Measurements from ENCODE around the gene ZNF225.
"Not testable (repeated sequence)": the region's sequence is repeated elsewhere in the genome, so short reads cannot be mapped to it uniquely, and the experiment has no call there.

ZNF225 gene

GRCh38 chr19:44107751-44108150 is 5.4 kb upstream of the ZNF225 start:
- no peak for TF ChIP-seq POLR2A (IDR thresholded peaks at IDR 0.05; ENCODE audit: low read depth, low read length)
- TF ChIP-seq SPI1 (IDR thresholded peaks at IDR 0.05; ENCODE audit: low read depth, low read length): no peak
- no peak for TF ChIP-seq TAF1 (IDR thresholded peaks at IDR 0.05; ENCODE audit: low read depth, low read length)
- no peak for TF ChIP-seq POLR2AphosphoS5 (IDR thresholded peaks at IDR 0.05; ENCODE audit: low read depth, low read length)
- TF ChIP-seq POU2F2 (IDR thresholded peaks at IDR 0.05; ENCODE audit: low read depth, low read length): no peak
- no peak for TF ChIP-seq PAX5 (IDR thresholded peaks at IDR 0.05; ENCODE audit: insufficient read depth, low read length, severe bottlenecking)
- FAIRE-seq: no peak
- DNase-seq (ENCODE audit: insufficient read length, low spot score): no peak

DNA sequence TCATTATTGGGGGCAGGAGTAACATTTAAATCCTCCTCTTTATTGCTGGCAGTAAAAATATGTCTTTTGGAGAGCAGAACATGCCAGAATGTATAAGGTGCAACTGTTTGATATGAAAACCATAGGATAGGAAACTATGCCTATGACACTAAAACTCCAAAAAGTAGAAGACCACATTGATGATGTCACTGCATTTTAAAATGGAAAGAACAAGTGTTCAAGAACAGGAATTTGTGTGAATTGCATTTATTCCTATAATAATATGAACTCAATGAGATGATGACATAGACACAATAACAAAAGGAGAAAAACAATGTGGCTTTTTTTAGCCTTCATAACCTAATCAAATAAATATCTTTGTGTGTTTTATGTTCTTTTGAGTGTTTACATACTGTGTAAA is 3.7 kb upstream of the ZNF225 start:
- no peak for FAIRE-seq
- TF ChIP-seq SPI1 (IDR thresholded peaks at IDR 0.05; ENCODE audit: low read depth, low read length): no peak
- no peak for TF ChIP-seq TAF1 (IDR thresholded peaks at IDR 0.05; ENCODE audit: low read depth, low read length)
- no peak for TF ChIP-seq POU2F2 (IDR thresholded peaks at IDR 0.05; ENCODE audit: low read depth, low read length)
- no peak for TF ChIP-seq POLR2AphosphoS5 (IDR thresholded peaks at IDR 0.05; ENCODE audit: low read depth, low read length)
- TF ChIP-seq PAX5 (IDR thresholded peaks at IDR 0.05; ENCODE audit: insufficient read depth, low read length, severe bottlenecking): no peak
- no peak for TF ChIP-seq POLR2A (IDR thresholded peaks at IDR 0.05; ENCODE audit: low read depth, low read length)

GRCh38 chr19:44111910-44112463 is 1.2 kb upstream of the ZNF225 start:
- FAIRE-seq: no peak
- TF ChIP-seq POLR2AphosphoS5 (IDR thresholded peaks at IDR 0.05; ENCODE audit: low read depth, low read length) (no peak), POU2F2 (IDR thresholded peaks at IDR 0.05; ENCODE audit: low read depth, low read length) (peak; percentile 82)
- no peak for DNase-seq (ENCODE audit: insufficient read length, low spot score)

More for the DNA sequence above, 3.7 kb upstream of the ZNF225 start:
- no peak for DNase-seq (ENCODE audit: insufficient read length, low spot score)

GRCh38 chr19:44112802-44113137 is 429 bp upstream of the ZNF225 start:
- DNase-seq (ENCODE audit: insufficient read length, low spot score): no peak
- no peak for FAIRE-seq
- TF ChIP-seq TAF1 (IDR thresholded peaks at IDR 0.05; ENCODE audit: low read depth, low read length): no peak
- no peak for TF ChIP-seq PAX5 (IDR thresholded peaks at IDR 0.05; ENCODE audit: insufficient read depth, low read length, severe bottlenecking)
- no peak for TF ChIP-seq SPI1 (IDR thresholded peaks at IDR 0.05; ENCODE audit: low read depth, low read length)

- FAIRE-seq: peak; percentile 28
- TF ChIP-seq SPI1 (IDR thresholded peaks at IDR 0.05; ENCODE audit: low read depth, low read length) (peak; percentile 53), POU2F2 (IDR thresholded peaks at IDR 0.05; ENCODE audit: low read depth, low read length) (no peak)
- no peak for DNase-seq (ENCODE audit: insufficient read length, low spot score)
Measured at GRCh38 chr19:44113784-44114390, 688 bp downstream of the ZNF225 start.

GRCh38 chr19:44121162-44121561 is 8.0 kb downstream of the ZNF225 start:
- not testable (repeated sequence) for DNase-seq (ENCODE audit: insufficient read length, low spot score)

GRCh38 chr19:44131955-44132354 is 18.8 kb downstream of the ZNF225 start:
- TF ChIP-seq POLR2AphosphoS5 (IDR thresholded peaks at IDR 0.05; ENCODE audit: low read depth, low read length) (no peak), POLR2A (IDR thresholded peaks at IDR 0.05; ENCODE audit: low read depth, low read length) (no peak), POU2F2 (IDR thresholded peaks at IDR 0.05; ENCODE audit: low read depth, low read length) (no peak), PAX5 (IDR thresholded peaks at IDR 0.05; ENCODE audit: insufficient read depth, low read length, severe bottlenecking) (no peak), SPI1 (IDR thresholded peaks at IDR 0.05; ENCODE audit: low read depth, low read length) (no peak), TAF1 (IDR thresholded peaks at IDR 0.05; ENCODE audit: low read depth, low read length) (no peak)
- no peak for FAIRE-seq
- DNase-seq (ENCODE audit: insufficient read length, low spot score): no peak

More at GRCh38 chr19:44121162-44121561, 8.0 kb downstream of the ZNF225 start:
- FAIRE-seq: not testable (repeated sequence)

GRCh38 chr19:44141191-44142058 is 28.2 kb downstream of the ZNF225 start, which contains the start of gene ZNF234:
Gene ZNF234 (plus strand): TSS chr19:44141554. CDS start chr19:44144633, 3,079 bp downstream.
- TF ChIP-seq POLR2AphosphoS5 (IDR thresholded peaks at IDR 0.05; ENCODE audit: low read depth, low read length) (no peak), TAF1 (IDR thresholded peaks at IDR 0.05; ENCODE audit: low read depth, low read length) (peak; percentile 29; the same call in 1 of the 2 replicates), SPI1 (IDR thresholded peaks at IDR 0.05; ENCODE audit: low read depth, low read length) (peak; percentile 70), POU2F2 (IDR thresholded peaks at IDR 0.05; ENCODE audit: low read depth, low read length) (no peak)
- peak; percentile 92 for FAIRE-seq
- DNase-seq (ENCODE audit: insufficient read length, low spot score): peak; percentile 63

GRCh38 chr19:44142059-44142433 is 28.8 kb downstream of the ZNF225 start:
- DNase-seq (ENCODE audit: insufficient read length, low spot score) (no peak), FAIRE-seq (no peak)
- TF ChIP-seq POLR2A (IDR thresholded peaks at IDR 0.05; ENCODE audit: low read depth, low read length) (no peak), PAX5 (IDR thresholded peaks at IDR 0.05; ENCODE audit: insufficient read depth, low read length, severe bottlenecking) (no peak), POLR2AphosphoS5 (IDR thresholded peaks at IDR 0.05; ENCODE audit: low read depth, low read length) (no peak), POU2F2 (IDR thresholded peaks at IDR 0.05; ENCODE audit: low read depth, low read length) (no peak), TAF1 (IDR thresholded peaks at IDR 0.05; ENCODE audit: low read depth, low read length) (no peak), SPI1 (IDR thresholded peaks at IDR 0.05; ENCODE audit: low read depth, low read length) (no peak)

DNA sequence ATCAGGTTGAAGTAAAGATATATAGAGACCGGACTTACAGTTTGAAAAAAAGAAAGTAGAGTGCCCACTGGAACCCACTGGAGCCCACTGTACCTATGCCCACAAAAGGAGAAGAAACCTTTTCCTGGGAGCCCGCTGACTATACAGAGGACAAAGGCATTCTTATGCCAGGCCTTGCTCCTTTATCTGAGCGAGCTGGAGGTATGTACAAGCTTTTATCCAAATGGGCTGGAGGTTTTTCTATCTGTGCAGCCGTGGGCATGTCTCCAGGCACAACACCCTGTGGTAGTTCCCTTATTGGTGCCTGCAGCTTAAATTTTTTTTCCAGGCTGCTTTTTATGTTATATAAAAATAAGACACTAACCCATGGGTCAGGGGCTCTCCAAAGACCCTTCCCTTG is 36.6 kb downstream of the ZNF225 start:
- FAIRE-seq (no peak), DNase-seq (ENCODE audit: insufficient read length, low spot score) (no peak)
- TF ChIP-seq POLR2AphosphoS5 (IDR thresholded peaks at IDR 0.05; ENCODE audit: low read depth, low read length) (no peak), POLR2A (IDR thresholded peaks at IDR 0.05; ENCODE audit: low read depth, low read length) (no peak), PAX5 (IDR thresholded peaks at IDR 0.05; ENCODE audit: insufficient read depth, low read length, severe bottlenecking) (no peak), TAF1 (IDR thresholded peaks at IDR 0.05; ENCODE audit: low read depth, low read length) (no peak), SPI1 (IDR thresholded peaks at IDR 0.05; ENCODE audit: low read depth, low read length) (no peak), POU2F2 (IDR thresholded peaks at IDR 0.05; ENCODE audit: low read depth, low read length) (no peak)
